SK-N-SH (cell line): ENCODE results near the gene FMN1.

Experiments
- CTCF ChIP-seq: fragments of 200-600 bp; sonication (generic); IDR thresholded peaks from 2 replicates; pipeline ENCODE4 v1.6.1; 2017; ENCODE audit warnings: antibody characterized with exemption, mild to moderate bottlenecking, moderate library complexity
- EP300 ChIP-seq, 2 experiments: IDR thresholded peaks; 2 replicates each; pipeline versions ENCODE4 v1.4.0 to v1.6.1; 2012; ENCODE audit warnings: borderline replicate concordance in 1 of 2, low read depth in 1 of 2, low read length in 1 of 2
- JUND ChIP-seq: IDR thresholded peaks from 2 replicates; pipeline ENCODE4 v1.4.0; 2012
- RAD21 ChIP-seq: IDR thresholded peaks from 2 replicates; pipeline ENCODE4 v1.6.1; 2012; ENCODE audit warnings: mild to moderate bottlenecking, low read length
- REST ChIP-seq: IDR thresholded peaks from 2 replicates; pipeline ENCODE4 v1.6.1; 2012; ENCODE audit warnings: mild to moderate bottlenecking, low read depth, low read length, moderate library complexity
- TAF1 ChIP-seq: IDR thresholded peaks from 2 replicates; pipeline ENCODE4 v1.6.1; 2012; ENCODE audit warnings: low read depth, mild to moderate bottlenecking, low read length, moderate library complexity, borderline replicate concordance

- TF ChIP-seq CTCF, result no peak
- TF ChIP-seq RAD21, result no peak
- TF ChIP-seq REST, result no peak
- no peak for TF ChIP-seq JUND
- TF ChIP-seq EP300 (IDR thresholded peaks at IDR 0.05; ENCODE audit: borderline replicate concordance in 1 of 2, low read depth in 1 of 2, low read length in 1 of 2), result no peak
- no peak for TF ChIP-seq TAF1
These were observed 188.9 kb downstream of the FMN1 start for GRCh38 chr15:33005582-33005981.
